ENCODE results near the gene HPSE. TPM values are rescaled to one million over a fixed set of nuclear protein-coding genes. Genes with fewer than 3 reads are reported as not detected.
"Not testable (repeated sequence)": the region's sequence is repeated elsewhere in the genome, so short reads cannot be mapped to it uniquely, and the experiment has no call there.

HPSE gene
- total RNA-seq, 1 experiment from 2014 or later = 2.6 TPM

DNA sequence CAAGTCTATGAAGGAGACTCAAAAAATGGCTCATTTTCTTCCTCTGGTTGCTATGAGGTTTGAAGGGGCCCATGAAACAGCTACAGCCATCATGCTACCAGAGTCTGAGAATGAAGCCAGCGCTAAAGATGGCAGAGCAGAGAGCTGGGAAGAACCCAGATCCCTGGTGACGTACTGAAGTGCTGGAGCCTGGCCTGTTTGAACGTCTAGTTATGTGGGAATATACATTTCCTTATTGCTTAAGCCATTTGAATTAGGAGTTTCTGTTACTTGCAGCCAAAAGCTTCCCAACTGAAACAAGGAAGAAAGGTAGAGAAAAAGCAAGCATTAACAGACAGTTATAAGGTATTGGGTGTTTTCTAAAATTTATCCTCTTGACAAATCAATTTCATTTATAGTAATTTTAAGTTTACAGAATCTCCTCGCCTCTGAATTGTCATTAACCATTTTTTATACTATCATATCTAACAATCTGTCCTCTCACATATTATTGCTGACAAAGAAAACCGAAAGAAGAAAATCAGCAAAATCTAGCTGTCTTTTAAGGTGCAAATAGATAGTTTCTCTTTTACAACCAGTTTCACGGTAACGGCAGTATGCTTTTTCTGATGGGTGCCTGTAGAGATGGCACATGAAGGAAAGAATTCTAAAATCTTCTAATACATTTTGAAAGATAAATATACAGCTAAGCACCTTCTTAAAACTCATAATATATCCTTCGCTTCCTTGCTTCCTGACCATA, 41.2 kb downstream of the HPSE start:
- DNase-seq (ENCODE audit: low read depth, low spot score) (no peak), ATAC-seq (no peak)
- Histone ChIP-seq H3K4me3 (ENCODE audit: low read depth in 2 of 2, low read length in 2 of 2) (no peak overlapping the region), H3K27ac (ENCODE audit: low read length) (no peak overlapping the region), H3K36me3 (ENCODE audit: control insufficient read depth, insufficient read depth, low read length) (no peaks in the 10 kb centered on the region), H3K27me3 (ENCODE audit: control insufficient read depth, insufficient read depth, low read length) (no peaks in the 10 kb centered on the region), H3K4me1 (ENCODE audit: control insufficient read depth, insufficient read depth, low read length) (no peaks in the 10 kb centered on the region), H3K9me3 (ENCODE audit: control insufficient read depth, insufficient read depth, low read depth, low read length) (no peaks in the 10 kb centered on the region)
- intact Hi-C loops (cut with micrococcal nuclease; ENCODE audit: unreplicated experiment) = no loop called here
- in situ Hi-C loops (cut with HindIII; ENCODE audit: low pct_unique_long_range_greater_than_20kb, low sequenced_read_pairs) = no loop called here
- TF ChIP-seq SIN3A (IDR thresholded peaks at IDR 0.05; ENCODE audit: borderline replicate concordance, insufficient read depth, low read depth, low read length) = no peak
- TF ChIP-seq, protein P1, sequence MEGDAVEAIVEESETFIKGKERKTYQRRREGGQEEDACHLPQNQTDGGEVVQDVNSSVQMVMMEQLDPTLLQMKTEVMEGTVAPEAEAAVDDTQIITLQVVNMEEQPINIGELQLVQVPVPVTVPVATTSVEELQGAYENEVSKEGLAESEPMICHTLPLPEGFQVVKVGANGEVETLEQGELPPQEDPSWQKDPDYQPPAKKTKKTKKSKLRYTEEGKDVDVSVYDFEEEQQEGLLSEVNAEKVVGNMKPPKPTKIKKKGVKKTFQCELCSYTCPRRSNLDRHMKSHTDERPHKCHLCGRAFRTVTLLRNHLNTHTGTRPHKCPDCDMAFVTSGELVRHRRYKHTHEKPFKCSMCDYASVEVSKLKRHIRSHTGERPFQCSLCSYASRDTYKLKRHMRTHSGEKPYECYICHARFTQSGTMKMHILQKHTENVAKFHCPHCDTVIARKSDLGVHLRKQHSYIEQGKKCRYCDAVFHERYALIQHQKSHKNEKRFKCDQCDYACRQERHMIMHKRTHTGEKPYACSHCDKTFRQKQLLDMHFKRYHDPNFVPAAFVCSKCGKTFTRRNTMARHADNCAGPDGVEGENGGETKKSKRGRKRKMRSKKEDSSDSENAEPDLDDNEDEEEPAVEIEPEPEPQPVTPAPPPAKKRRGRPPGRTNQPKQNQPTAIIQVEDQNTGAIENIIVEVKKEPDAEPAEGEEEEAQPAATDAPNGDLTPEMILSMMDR (IDR thresholded peaks at IDR 0.05) = no peak
- no peak for TF ChIP-seq TCF7L2 (IDR thresholded peaks at IDR 0.05; ENCODE audit: low read depth, low read length)
- TF ChIP-seq, protein P2, sequence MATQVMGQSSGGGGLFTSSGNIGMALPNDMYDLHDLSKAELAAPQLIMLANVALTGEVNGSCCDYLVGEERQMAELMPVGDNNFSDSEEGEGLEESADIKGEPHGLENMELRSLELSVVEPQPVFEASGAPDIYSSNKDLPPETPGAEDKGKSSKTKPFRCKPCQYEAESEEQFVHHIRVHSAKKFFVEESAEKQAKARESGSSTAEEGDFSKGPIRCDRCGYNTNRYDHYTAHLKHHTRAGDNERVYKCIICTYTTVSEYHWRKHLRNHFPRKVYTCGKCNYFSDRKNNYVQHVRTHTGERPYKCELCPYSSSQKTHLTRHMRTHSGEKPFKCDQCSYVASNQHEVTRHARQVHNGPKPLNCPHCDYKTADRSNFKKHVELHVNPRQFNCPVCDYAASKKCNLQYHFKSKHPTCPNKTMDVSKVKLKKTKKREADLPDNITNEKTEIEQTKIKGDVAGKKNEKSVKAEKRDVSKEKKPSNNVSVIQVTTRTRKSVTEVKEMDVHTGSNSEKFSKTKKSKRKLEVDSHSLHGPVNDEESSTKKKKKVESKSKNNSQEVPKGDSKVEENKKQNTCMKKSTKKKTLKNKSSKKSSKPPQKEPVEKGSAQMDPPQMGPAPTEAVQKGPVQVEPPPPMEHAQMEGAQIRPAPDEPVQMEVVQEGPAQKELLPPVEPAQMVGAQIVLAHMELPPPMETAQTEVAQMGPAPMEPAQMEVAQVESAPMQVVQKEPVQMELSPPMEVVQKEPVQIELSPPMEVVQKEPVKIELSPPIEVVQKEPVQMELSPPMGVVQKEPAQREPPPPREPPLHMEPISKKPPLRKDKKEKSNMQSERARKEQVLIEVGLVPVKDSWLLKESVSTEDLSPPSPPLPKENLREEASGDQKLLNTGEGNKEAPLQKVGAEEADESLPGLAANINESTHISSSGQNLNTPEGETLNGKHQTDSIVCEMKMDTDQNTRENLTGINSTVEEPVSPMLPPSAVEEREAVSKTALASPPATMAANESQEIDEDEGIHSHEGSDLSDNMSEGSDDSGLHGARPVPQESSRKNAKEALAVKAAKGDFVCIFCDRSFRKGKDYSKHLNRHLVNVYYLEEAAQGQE (IDR thresholded peaks at IDR 0.05; ENCODE audit: insufficient read depth in 1 of 2, low read depth in 2 of 2, low read length in 1 of 2) = no peak
- no peak for TF ChIP-seq POLR2AphosphoS5 (IDR thresholded peaks at IDR 0.05; ENCODE audit: low read depth, low read length)
- ChIA-PET CTCF (interaction anchor here (0.7 kb wide), 1 partner anchor 13 kb away, joined by 3 read pairs; no protein-coding TSS in a partner anchor), POLR2A (no interaction called here)
- no TSS peak for BruUV-seq (replicated peaks)

DNA sequence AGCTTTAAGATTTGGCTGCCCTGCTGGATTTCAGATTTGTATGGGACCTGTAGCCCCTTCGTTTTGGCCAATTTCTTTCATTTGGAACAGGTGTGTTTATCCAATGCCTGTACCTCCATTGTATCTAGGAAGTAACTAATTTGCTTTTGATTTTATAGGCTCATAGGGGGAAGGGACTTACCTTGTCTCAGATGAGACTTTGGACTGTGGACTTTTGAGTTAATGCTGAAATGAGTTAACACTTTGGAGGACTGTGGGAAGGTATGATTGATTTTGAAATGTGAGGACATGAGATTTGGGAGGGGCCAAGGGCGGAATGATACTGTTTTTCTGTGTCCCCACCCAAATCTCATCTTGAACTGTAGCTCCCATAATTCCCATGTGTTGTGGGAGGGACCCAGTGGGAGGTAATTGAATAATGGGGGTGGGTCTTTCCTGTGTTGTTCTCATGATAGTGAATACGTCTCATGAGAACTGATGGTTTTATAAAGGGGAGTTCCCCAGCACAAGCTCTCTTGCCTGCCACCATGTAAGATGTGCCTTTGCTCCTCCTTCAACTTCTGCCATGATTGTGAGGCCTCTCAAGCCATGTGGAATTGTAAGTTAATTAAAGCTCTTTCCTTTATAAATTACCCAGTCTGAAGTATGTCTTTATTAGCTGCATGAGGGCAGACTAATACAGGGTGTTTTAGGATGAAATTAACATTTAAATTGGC, 44.4 kb downstream of the HPSE start:
- DNase-seq (ENCODE audit: low read depth, low spot score); in situ Hi-C loops (cut with HindIII; ENCODE audit: low pct_unique_long_range_greater_than_20kb, low sequenced_read_pairs); POLR2A ChIA-PET; CTCF ChIA-PET; H3K27ac ChIP-seq (ENCODE audit: low read length); intact Hi-C loops (cut with micrococcal nuclease; ENCODE audit: unreplicated experiment); BruUV-seq (replicated peaks); H3K27me3 ChIP-seq (ENCODE audit: control insufficient read depth, insufficient read depth, low read length); H3K36me3 ChIP-seq (ENCODE audit: control insufficient read depth, insufficient read depth, low read length); ATAC-seq; H3K9me3 ChIP-seq (ENCODE audit: control insufficient read depth, insufficient read depth, low read depth, low read length); H3K4me1 ChIP-seq (ENCODE audit: control insufficient read depth, insufficient read depth, low read length); H3K4me3 ChIP-seq (ENCODE audit: low read depth in 2 of 2, low read length in 2 of 2): not testable (repeated sequence)

DNA sequence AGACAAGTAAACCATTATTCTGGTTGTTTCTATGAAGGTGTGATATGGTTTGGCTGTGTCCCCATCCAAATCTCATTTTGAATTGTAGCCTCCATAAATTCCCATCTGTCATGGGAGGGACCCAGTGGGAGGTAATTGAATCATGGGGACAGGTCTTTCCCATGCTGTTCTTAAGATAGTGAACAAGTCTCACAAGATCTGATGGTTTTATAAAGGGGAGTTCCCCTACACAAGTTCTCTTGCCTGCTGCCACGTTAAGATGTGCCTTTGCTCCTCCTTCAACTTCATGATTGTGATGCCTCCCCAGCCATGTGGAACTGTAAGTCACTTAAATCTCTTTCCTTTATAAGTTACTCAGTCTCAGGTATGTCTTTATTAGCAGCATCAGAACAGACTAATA, 46.3 kb downstream of the HPSE start:
- ATAC-seq; in situ Hi-C loops (cut with HindIII; ENCODE audit: low pct_unique_long_range_greater_than_20kb, low sequenced_read_pairs); H3K4me1 ChIP-seq (ENCODE audit: control insufficient read depth, insufficient read depth, low read length): not testable (repeated sequence)

More for the DNA sequence above, 46.3 kb downstream of the HPSE start:
- H3K9me3 ChIP-seq (ENCODE audit: control insufficient read depth, insufficient read depth, low read depth, low read length); POLR2A ChIA-PET; BruUV-seq (replicated peaks); H3K36me3 ChIP-seq (ENCODE audit: control insufficient read depth, insufficient read depth, low read length); intact Hi-C loops (cut with micrococcal nuclease; ENCODE audit: unreplicated experiment); H3K27me3 ChIP-seq (ENCODE audit: control insufficient read depth, insufficient read depth, low read length); CTCF ChIA-PET; H3K4me3 ChIP-seq (ENCODE audit: low read depth in 2 of 2, low read length in 2 of 2); H3K27ac ChIP-seq (ENCODE audit: low read length); DNase-seq (ENCODE audit: low read depth, low spot score): not testable (repeated sequence)

Measured in Panc1 (cell line).